Measurements from ENCODE around the gene VPS39.
A peak's percentile ranks its signal among the peaks of the same experiment; 100 is the strongest.

VPS39 gene

DNA sequence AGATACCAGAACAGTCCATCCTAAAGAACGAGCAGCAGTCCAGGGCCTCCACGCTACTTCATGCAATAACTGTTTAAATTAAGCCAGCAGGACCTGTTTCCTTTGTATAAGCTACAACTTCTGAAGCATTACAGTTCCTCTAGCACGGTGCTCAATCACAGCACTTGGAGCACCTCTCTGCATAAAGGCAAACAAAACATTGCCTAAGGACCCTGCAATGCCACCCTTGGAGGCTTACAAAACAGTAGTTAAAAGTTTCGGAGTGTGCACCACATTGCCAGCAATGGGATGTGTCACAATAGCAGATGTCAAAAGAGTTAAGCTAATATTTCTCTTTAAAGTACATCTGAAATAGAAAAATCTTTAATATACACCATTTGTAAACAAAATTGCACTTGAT is 2.6 kb upstream of the VPS39 start:
- DNase-seq (no peak), ATAC-seq (ENCODE audit: insufficient read depth, low read depth) (no peak)
- H3K9ac ChIP-seq (ENCODE audit: low read depth, low read length): no peak overlapping the region
- no peaks in the 10 kb centered on the region for H3K9me3 ChIP-seq (ENCODE audit: insufficient read depth, low read length, severe bottlenecking)
- no peak overlapping the region for H2AFZ ChIP-seq (ENCODE audit: low read depth, low read length)
- H3K79me2 ChIP-seq (ENCODE audit: insufficient read depth, low read length): peaks cover 26% of the 10 kb centered on the region
- peaks cover 27% of the 10 kb centered on the region for H3K4me1 ChIP-seq (ENCODE audit: insufficient read depth, low read length)
- no peak overlapping the region for H3K27ac ChIP-seq (ENCODE audit: low read length)
- H3K4me2 ChIP-seq (ENCODE audit: insufficient read depth, low read length): no peak overlapping the region
- H3K27me3 ChIP-seq (ENCODE audit: insufficient read depth, low read length, poor library complexity): no peaks in the 10 kb centered on the region
- no peak overlapping the region for H3K4me3 ChIP-seq (ENCODE audit: low read depth in 1 of 2, low read length in 2 of 2)
- peaks cover 42% of the 10 kb centered on the region for H3K36me3 ChIP-seq (ENCODE audit: insufficient read depth, low read length)
- no peak for TF ChIP-seq EZH2 (IDR thresholded peaks at IDR 0.05; ENCODE audit: borderline replicate concordance, low read depth, low read length, severe bottlenecking)
- TF ChIP-seq, protein P1, sequence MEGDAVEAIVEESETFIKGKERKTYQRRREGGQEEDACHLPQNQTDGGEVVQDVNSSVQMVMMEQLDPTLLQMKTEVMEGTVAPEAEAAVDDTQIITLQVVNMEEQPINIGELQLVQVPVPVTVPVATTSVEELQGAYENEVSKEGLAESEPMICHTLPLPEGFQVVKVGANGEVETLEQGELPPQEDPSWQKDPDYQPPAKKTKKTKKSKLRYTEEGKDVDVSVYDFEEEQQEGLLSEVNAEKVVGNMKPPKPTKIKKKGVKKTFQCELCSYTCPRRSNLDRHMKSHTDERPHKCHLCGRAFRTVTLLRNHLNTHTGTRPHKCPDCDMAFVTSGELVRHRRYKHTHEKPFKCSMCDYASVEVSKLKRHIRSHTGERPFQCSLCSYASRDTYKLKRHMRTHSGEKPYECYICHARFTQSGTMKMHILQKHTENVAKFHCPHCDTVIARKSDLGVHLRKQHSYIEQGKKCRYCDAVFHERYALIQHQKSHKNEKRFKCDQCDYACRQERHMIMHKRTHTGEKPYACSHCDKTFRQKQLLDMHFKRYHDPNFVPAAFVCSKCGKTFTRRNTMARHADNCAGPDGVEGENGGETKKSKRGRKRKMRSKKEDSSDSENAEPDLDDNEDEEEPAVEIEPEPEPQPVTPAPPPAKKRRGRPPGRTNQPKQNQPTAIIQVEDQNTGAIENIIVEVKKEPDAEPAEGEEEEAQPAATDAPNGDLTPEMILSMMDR (IDR thresholded peaks at IDR 0.05; ENCODE audit: borderline replicate concordance, extremely low read depth, low read length, poor library complexity, severe bottlenecking): no peak
- no peaks in the 10 kb centered on the region for H4K20me1 ChIP-seq (ENCODE audit: insufficient read depth, low read length)

GRCh38 chr15:42206406-42206805 is 1.7 kb downstream of the VPS39 start:
- H3K79me2 ChIP-seq (ENCODE audit: insufficient read depth, low read length): peaks cover 43% of the 10 kb centered on the region
- no peaks in the 10 kb centered on the region for H3K27me3 ChIP-seq (ENCODE audit: insufficient read depth, low read length, poor library complexity)
- peaks cover 32% of the 10 kb centered on the region for H3K4me1 ChIP-seq (ENCODE audit: insufficient read depth, low read length)
- H4K20me1 ChIP-seq (ENCODE audit: insufficient read depth, low read length): peaks cover 4% of the 10 kb centered on the region; the same call in 1 of the 2 replicates
- peak overlapping the region in 1 of 2 experiments; percentile 89; a peak in 2 of 4 replicates for H3K4me3 ChIP-seq (ENCODE audit: low read depth in 1 of 2, low read length in 2 of 2)
- H3K9ac ChIP-seq (ENCODE audit: low read depth, low read length): 0 out of 2 replicates have a peak overlapping the region, but pooled peaks have one; percentile 1
- H2AFZ ChIP-seq (ENCODE audit: low read depth, low read length): no peak overlapping the region
- H3K9me3 ChIP-seq (ENCODE audit: insufficient read depth, low read length, severe bottlenecking): no peaks in the 10 kb centered on the region
- no peak for TF ChIP-seq EZH2 (IDR thresholded peaks at IDR 0.05; ENCODE audit: borderline replicate concordance, low read depth, low read length, severe bottlenecking)
- TF ChIP-seq, protein P1 (IDR thresholded peaks at IDR 0.05; ENCODE audit: borderline replicate concordance, extremely low read depth, low read length, poor library complexity, severe bottlenecking): no peak
- H3K27ac ChIP-seq (ENCODE audit: low read length): no peak overlapping the region
- peaks cover 15% of the 10 kb centered on the region for H3K36me3 ChIP-seq (ENCODE audit: insufficient read depth, low read length)
- ATAC-seq (ENCODE audit: insufficient read depth, low read depth) (no peak), DNase-seq (no peak)
- H3K4me2 ChIP-seq (ENCODE audit: insufficient read depth, low read length): peak overlapping the region; percentile 84

GRCh38 chr15:42203891-42204290 is 4.2 kb downstream of the VPS39 start:
- H3K4me3 ChIP-seq (ENCODE audit: low read depth in 1 of 2, low read length in 2 of 2): no peak overlapping the region
- TF ChIP-seq, protein P1 (IDR thresholded peaks at IDR 0.05; ENCODE audit: borderline replicate concordance, extremely low read depth, low read length, poor library complexity, severe bottlenecking): no peak
- TF ChIP-seq EZH2 (IDR thresholded peaks at IDR 0.05; ENCODE audit: borderline replicate concordance, low read depth, low read length, severe bottlenecking): no peak
- peaks cover 30% of the 10 kb centered on the region for H3K4me1 ChIP-seq (ENCODE audit: insufficient read depth, low read length)
- no peaks in the 10 kb centered on the region for H3K9me3 ChIP-seq (ENCODE audit: insufficient read depth, low read length, severe bottlenecking)
- H3K4me2 ChIP-seq (ENCODE audit: insufficient read depth, low read length): no peak overlapping the region
- H3K79me2 ChIP-seq (ENCODE audit: insufficient read depth, low read length): peaks cover 43% of the 10 kb centered on the region
- DNase-seq (no peak), ATAC-seq (ENCODE audit: insufficient read depth, low read depth) (no peak)
- no peak overlapping the region for H3K9ac ChIP-seq (ENCODE audit: low read depth, low read length)
- H3K27ac ChIP-seq (ENCODE audit: low read length): no peak overlapping the region
- no peaks in the 10 kb centered on the region for H3K27me3 ChIP-seq (ENCODE audit: insufficient read depth, low read length, poor library complexity)
- H4K20me1 ChIP-seq (ENCODE audit: insufficient read depth, low read length): peaks cover 4% of the 10 kb centered on the region; the same call in 1 of the 2 replicates
- peaks cover 8% of the 10 kb centered on the region for H3K36me3 ChIP-seq (ENCODE audit: insufficient read depth, low read length)
- H2AFZ ChIP-seq (ENCODE audit: low read depth, low read length): no peak overlapping the region

Data from DND-41 (cell line).